Parathyroid adenoma (tissue), 2 donors: ENCODE measurements around the gene RASA3.

Experiments used
- H2AFZ ChIP-seq: fragments of 300-600 bp; sonication (generic); one replicate; pipeline ENCODE4 v1.7.0; 2017; ENCODE audit warnings: antibody characterized with exemption, mild to moderate bottlenecking
- H3K27ac ChIP-seq: fragments of 300-600 bp; sonication (generic); one replicate; pipeline ENCODE4 v1.7.0; 2017
- H3K27me3 ChIP-seq: fragments of 300-600 bp; sonication (generic); one replicate; pipeline ENCODE4 v1.7.0; 2017; ENCODE audit warnings: low read length; ENCODE audit not compliant: control insufficient read depth, insufficient read depth
- H3K36me3 ChIP-seq: fragments of 300-600 bp; sonication (generic); one replicate; pipeline ENCODE4 v1.7.0; 2017; ENCODE audit warnings: low read length; ENCODE audit not compliant: control insufficient read depth, insufficient read depth
- H3K4me1 ChIP-seq: fragments of 300-600 bp; sonication (generic); one replicate; pipeline ENCODE4 v1.7.0; 2017; ENCODE audit warnings: control low read depth
- H3K4me2 ChIP-seq: fragments of 300-600 bp; sonication (generic); one replicate; pipeline ENCODE4 v1.7.0; 2017; ENCODE audit warnings: low read length
- H3K4me3 ChIP-seq: fragments of 300-600 bp; sonication (generic); one replicate; pipeline ENCODE4 v1.7.0; 2017; ENCODE audit warnings: low read depth, low read length
- H3K79me2 ChIP-seq: fragments of 300-600 bp; sonication (generic); one replicate; pipeline ENCODE4 v1.7.0; 2017; ENCODE audit warnings: control low read depth
- H3K9ac ChIP-seq: fragments of 300-600 bp; sonication (generic); one replicate; pipeline ENCODE4 v1.7.0; 2017; ENCODE audit warnings: mild to moderate bottlenecking
- H3K9me3 ChIP-seq: fragments of 300-600 bp; sonication (generic); one replicate; pipeline ENCODE4 v1.7.0; 2017; ENCODE audit warnings: low read length; ENCODE audit not compliant: control insufficient read depth
- CTCF ChIP-seq: fragments of 300-600 bp; sonication (generic); IDR thresholded peaks from one replicate; pipeline ENCODE4 v1.7.0; 2017; ENCODE audit warnings: antibody characterized with exemption, mild to moderate bottlenecking
- donor health status: primary hyperparathyroidism.

RASA3 gene

DNA sequence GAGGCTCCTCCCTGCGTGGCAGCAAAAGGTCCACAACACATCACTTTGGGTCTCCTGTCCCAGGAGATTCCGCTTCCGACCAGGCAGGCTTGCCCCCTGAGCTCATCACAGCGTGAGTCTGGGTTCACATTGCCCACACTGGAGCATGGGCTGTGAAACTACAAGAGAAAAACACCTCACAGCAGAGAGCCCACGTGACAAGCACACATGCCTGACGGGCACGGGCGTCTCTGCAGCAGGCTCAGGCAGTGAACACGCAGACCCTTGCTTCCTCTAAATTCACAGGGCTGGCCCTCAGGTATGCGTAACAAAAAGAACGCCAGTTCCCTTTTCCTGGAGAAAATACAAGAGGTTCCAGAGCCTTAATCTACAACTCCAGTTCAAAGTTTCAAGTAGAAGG, 41.9 kb downstream of the RASA3 start:
- Histone ChIP-seq H2AFZ (no peak overlapping the region), H3K4me2 (no peak overlapping the region), H3K27ac (no peak overlapping the region), H3K9ac (no peak overlapping the region), H3K36me3 (no peaks in the 10 kb centered on the region), H3K79me2 (no peaks in the 10 kb centered on the region), H3K4me1 (no peaks in the 10 kb centered on the region), H3K4me3 (no peak overlapping the region), H3K9me3 (no peaks in the 10 kb centered on the region), H3K27me3 (no peaks in the 10 kb centered on the region)
- TF ChIP-seq CTCF, result no peak

DNA sequence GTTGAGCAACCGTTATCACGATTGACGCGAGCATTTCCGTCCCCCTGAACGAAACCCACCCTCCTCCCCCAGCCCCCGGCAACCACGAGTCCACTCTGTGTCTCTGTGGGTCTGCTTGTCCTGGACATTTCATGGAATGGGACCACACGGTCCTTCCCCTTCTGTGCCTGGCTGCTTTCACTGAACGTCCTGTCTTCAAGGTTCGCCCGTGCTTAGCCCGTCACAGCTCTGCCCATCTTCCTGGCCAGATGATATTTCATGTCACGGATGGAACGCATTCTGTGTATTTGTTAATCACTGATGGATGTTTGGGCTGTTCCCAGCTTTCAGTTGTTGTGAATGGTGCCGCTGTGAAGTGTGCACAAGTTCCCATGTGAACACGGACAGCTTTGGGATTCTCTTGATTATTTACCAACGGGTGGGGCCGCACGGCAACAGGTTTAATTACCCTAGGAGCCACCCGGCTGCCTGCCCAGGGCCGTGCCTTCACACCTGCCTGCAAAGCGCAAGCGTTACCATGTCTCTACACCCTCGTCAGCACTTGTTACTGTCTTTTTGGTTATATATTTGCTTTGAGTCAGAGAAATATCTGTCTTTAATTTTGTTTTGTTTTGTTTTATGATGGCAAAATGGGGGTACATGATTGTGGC, 42.5 kb downstream of the RASA3 start:
- no peak for TF ChIP-seq CTCF
- Histone ChIP-seq H3K27me3 (no peaks in the 10 kb centered on the region), H3K79me2 (no peaks in the 10 kb centered on the region), H3K9ac (no peak overlapping the region), H3K4me1 (no peaks in the 10 kb centered on the region), H3K4me2 (no peak overlapping the region), H3K27ac (no peak overlapping the region), H3K4me3 (no peak overlapping the region), H2AFZ (no peak overlapping the region), H3K36me3 (no peaks in the 10 kb centered on the region), H3K9me3 (no peaks in the 10 kb centered on the region)

DNA sequence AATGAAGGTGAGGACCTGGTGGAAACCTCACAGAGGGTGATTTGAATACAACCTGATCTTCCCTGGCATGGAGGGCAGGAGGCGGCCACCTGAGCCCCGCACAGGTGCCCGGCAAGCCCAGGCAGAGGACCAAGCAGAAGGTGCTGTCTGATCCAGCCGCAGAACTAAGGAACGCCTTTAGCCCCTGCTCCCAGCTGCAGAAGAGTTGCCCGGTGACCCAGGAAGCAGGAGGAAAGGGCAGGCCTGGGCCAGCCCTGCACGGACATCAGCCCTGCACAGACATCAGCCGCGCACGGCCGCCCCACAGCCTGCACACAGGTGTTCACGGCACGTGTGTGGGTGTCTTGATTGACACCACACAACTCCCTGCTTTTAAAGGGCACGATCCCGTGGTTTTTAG, 43.1 kb downstream of the RASA3 start:
- no peak overlapping the region for H3K9ac ChIP-seq
- H2AFZ ChIP-seq, result no peak overlapping the region
- H3K9me3 ChIP-seq, result no peaks in the 10 kb centered on the region
- H3K36me3 ChIP-seq, result no peaks in the 10 kb centered on the region
- no peak overlapping the region for H3K4me2 ChIP-seq
- H3K27me3 ChIP-seq, result no peaks in the 10 kb centered on the region
- H3K4me3 ChIP-seq, result no peak overlapping the region
- no peak overlapping the region for H3K27ac ChIP-seq
- H3K4me1 ChIP-seq, result no peaks in the 10 kb centered on the region
- no peak for TF ChIP-seq CTCF
- no peaks in the 10 kb centered on the region for H3K79me2 ChIP-seq

- H3K36me3 ChIP-seq, result no peaks in the 10 kb centered on the region
- H3K9ac ChIP-seq, result no peak overlapping the region
- H3K4me3 ChIP-seq, result no peak overlapping the region
- H3K27ac ChIP-seq, result no peak overlapping the region
- no peaks in the 10 kb centered on the region for H3K27me3 ChIP-seq
- H3K4me2 ChIP-seq, result no peak overlapping the region
- H2AFZ ChIP-seq, result no peak overlapping the region
- H3K79me2 ChIP-seq, result no peaks in the 10 kb centered on the region
- no peaks in the 10 kb centered on the region for H3K4me1 ChIP-seq
- H3K9me3 ChIP-seq, result no peaks in the 10 kb centered on the region
- TF ChIP-seq CTCF, result no peak
These were observed 43.6 kb downstream of the RASA3 start for GRCh38 chr13:114088863-114089262.

GRCh38 chr13:114088234-114088633, 44.2 kb downstream of the RASA3 start:
- Histone ChIP-seq H3K79me2 (no peaks in the 10 kb centered on the region), H2AFZ (no peak overlapping the region), H3K4me1 (no peaks in the 10 kb centered on the region), H3K27me3 (no peaks in the 10 kb centered on the region), H3K27ac (no peak overlapping the region), H3K4me3 (no peak overlapping the region), H3K9me3 (no peaks in the 10 kb centered on the region), H3K9ac (no peak overlapping the region), H3K36me3 (no peaks in the 10 kb centered on the region), H3K4me2 (no peak overlapping the region)
- no peak for TF ChIP-seq CTCF
